Activated CD8-positive, alpha-beta T cell treated with anti-CD3 and anti-CD28 coated beads, Interleukin-2, amount 10 ng/mL, durations not matched to agents 7 days and 5 days (primary cell): ENCODE measurements around the gene ARHGAP21. TPM values are rescaled to one million over a fixed set of nuclear protein-coding genes. Genes with fewer than 3 reads are reported as not detected.

ENCODE experiments used
- ATAC-seq: fragments of 150-1000 bp; cut with Tn5 transposase; one replicate; pipeline ENCODE4 v1.10.0; 2021; ENCODE audit warnings: moderate library complexity
- CTCF ChIA-PET: fragments of 350-600 bp; sonication (Branson Sonifier 250); formaldehyde crosslinking; loops from one replicate; lab custom pipeline; 2021; ENCODE audit warnings: antibody characterized with exemption; lab: Charles Lee
- POLR2A ChIA-PET: fragments of 350-600 bp; sonication (Branson Sonifier 250); formaldehyde crosslinking; loops from one replicate; lab custom pipeline; 2021; ENCODE audit warnings: antibody characterized with exemption; lab: Charles Lee
- DNase-seq: peaks from one replicate; pipeline ENCODE4 v3.0.0-alpha.2; 2020
- H3K27ac Mint-ChIP-seq: one replicate; pipeline ENCODE4 v1.8.0; 2021; ENCODE audit warnings: mild to moderate bottlenecking, mixed read lengths
- H3K27me3 Mint-ChIP-seq: one replicate; pipeline ENCODE4 v1.8.0; 2021; ENCODE audit warnings: low read depth, mixed read lengths
- H3K36me3 Mint-ChIP-seq: one replicate; pipeline ENCODE4 v1.8.0; 2021; ENCODE audit warnings: low read depth, mixed read lengths
- H3K4me1 Mint-ChIP-seq: one replicate; pipeline ENCODE4 v1.8.0; 2021; ENCODE audit warnings: low read depth, mixed read lengths
- H3K4me3 Mint-ChIP-seq: one replicate; pipeline ENCODE4 v1.8.0; 2021; ENCODE audit warnings: mild to moderate bottlenecking, mixed read lengths
- H3K9me3 Mint-ChIP-seq: one replicate; pipeline ENCODE4 v1.8.0; 2022; ENCODE audit warnings: mixed read lengths; ENCODE audit not compliant: insufficient read depth
- total RNA-seq, 2 experiments: library from RNA; stranded (reverse); gene quantifications; one replicate each; pipeline ENCODE4 v1.2.3, GENCODE V29; 2021

ARHGAP21 gene
- total RNA-seq, 2 experiments from 2014 or later, result 26.3 to 28.1 TPM

GRCh38 chr10:24722131-24722675, 1.5 kb downstream of the ARHGAP21 start:
- H3K4me3 Mint-ChIP-seq, result peak overlapping the region; percentile 83
- H3K27ac Mint-ChIP-seq, result peak overlapping the region; percentile 80
- H3K4me1 Mint-ChIP-seq, result peaks cover 37% of the 10 kb centered on the region
- ChIA-PET CTCF (interaction anchor here (1.0 to 1.8 kb wide), 3 partner anchors 12 to 100 kb away, joined by 4 to 7 read pairs (median 5); no protein-coding TSS in a partner anchor), POLR2A (interaction anchor here (0.6 to 1.0 kb wide), 2 partner anchors 289 to 294 kb away, joined by 3 to 8 read pairs; partner anchors contain the start of genes ENKUR and THNSL1)
- no peak for ATAC-seq
- no peaks in the 10 kb centered on the region for H3K9me3 Mint-ChIP-seq
- no peaks in the 10 kb centered on the region for H3K27me3 Mint-ChIP-seq
- no peak for DNase-seq
- H3K36me3 Mint-ChIP-seq, result peaks cover 13% of the 10 kb centered on the region

GRCh38 chr10:24721229-24722106, 2.2 kb downstream of the ARHGAP21 start:
- no peaks in the 10 kb centered on the region for H3K27me3 Mint-ChIP-seq
- no peaks in the 10 kb centered on the region for H3K9me3 Mint-ChIP-seq
- ChIA-PET POLR2A (interaction anchor here (1.3 kb wide), 1 partner anchor 15 kb away, joined by 5 read pairs; no protein-coding TSS in a partner anchor), CTCF (no interaction called here)
- peaks cover 13% of the 10 kb centered on the region for H3K36me3 Mint-ChIP-seq
- no peak for DNase-seq
- no peak overlapping the region for H3K27ac Mint-ChIP-seq
- H3K4me3 Mint-ChIP-seq, result peak overlapping the region; percentile 83
- no peak for ATAC-seq
- peaks cover 37% of the 10 kb centered on the region for H3K4me1 Mint-ChIP-seq

DNA sequence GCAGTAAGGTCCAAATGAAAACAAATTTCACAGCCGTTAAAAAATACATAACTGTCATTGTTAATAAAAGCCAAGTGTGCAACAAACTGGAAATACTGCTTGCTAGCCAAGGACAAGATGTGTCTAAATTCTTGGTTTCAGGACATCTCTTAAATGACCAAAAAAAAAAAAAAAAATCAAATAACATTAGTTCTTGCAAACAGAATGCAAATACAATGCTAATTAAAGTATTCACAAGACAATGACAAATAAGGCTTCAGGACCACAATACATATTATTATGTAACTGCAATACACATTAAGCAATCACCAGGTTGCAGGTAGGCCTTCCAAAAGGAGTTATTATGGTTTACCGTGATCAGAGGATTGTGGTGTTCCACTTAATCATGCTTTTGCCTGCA, 3.6 kb downstream of the ARHGAP21 start:
- H3K27me3 Mint-ChIP-seq, result no peaks in the 10 kb centered on the region
- H3K36me3 Mint-ChIP-seq, result peaks cover 13% of the 10 kb centered on the region
- DNase-seq, result no peak
- H3K4me3 Mint-ChIP-seq, result no peak overlapping the region
- H3K9me3 Mint-ChIP-seq, result no peaks in the 10 kb centered on the region
- peaks cover 37% of the 10 kb centered on the region for H3K4me1 Mint-ChIP-seq
- CTCF ChIA-PET, result no interaction called here
- POLR2A ChIA-PET, result no interaction called here
- no peak overlapping the region for H3K27ac Mint-ChIP-seq
- no peak for ATAC-seq

- H3K27me3 Mint-ChIP-seq, result no peaks in the 10 kb centered on the region
- H3K9me3 Mint-ChIP-seq, result no peaks in the 10 kb centered on the region
- H3K36me3 Mint-ChIP-seq, result peaks cover 13% of the 10 kb centered on the region
- no peak overlapping the region for H3K27ac Mint-ChIP-seq
- CTCF ChIA-PET, result interaction anchor here (0.6 to 1.0 kb wide), 2 partner anchors 101 to 483 kb away, joined by 3 read pairs; no protein-coding TSS in a partner anchor
- H3K4me3 Mint-ChIP-seq, result no peak overlapping the region
- ATAC-seq, result no peak
- POLR2A ChIA-PET, result no interaction called here
- H3K4me1 Mint-ChIP-seq, result peaks cover 33% of the 10 kb centered on the region
- DNase-seq, result no peak
These were observed 5.4 kb downstream of the ARHGAP21 start for GRCh38 chr10:24718031-24718855.

- peaks cover 10% of the 10 kb centered on the region for H3K36me3 Mint-ChIP-seq
- no peak overlapping the region for H3K27ac Mint-ChIP-seq
- POLR2A ChIA-PET, result no interaction called here
- H3K4me1 Mint-ChIP-seq, result peaks cover 22% of the 10 kb centered on the region
- CTCF ChIA-PET, result no interaction called here
- ATAC-seq, result no peak
- no peak for DNase-seq
- peaks cover 3% of the 10 kb centered on the region for H3K27me3 Mint-ChIP-seq
- H3K4me3 Mint-ChIP-seq, result no peak overlapping the region
- no peaks in the 10 kb centered on the region for H3K9me3 Mint-ChIP-seq
These were observed 7.4 kb downstream of the ARHGAP21 start for GRCh38 chr10:24716295-24716694.

DNA sequence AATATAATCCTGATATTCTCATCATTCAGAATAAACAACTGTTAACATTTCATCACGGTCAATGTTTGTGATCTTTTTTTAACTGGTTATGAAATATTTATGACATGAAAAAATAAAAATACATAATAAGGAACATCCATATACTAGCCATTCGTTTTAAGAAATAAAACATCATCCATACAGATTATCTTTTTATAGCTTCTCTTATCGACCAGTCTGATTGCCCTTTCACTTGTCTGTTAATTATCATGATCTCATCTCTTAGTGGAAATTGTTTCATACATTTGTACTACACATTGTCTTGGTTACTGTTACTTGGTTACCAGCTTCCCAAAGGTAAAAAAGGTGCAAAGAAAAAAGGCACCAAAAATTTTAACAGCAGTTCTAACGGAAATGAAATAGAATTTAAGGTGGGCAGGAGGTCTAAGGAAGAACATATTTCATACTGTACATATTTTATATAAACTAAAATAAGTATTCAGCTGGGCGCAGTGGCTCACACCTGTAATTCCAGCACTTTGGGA, 8.4 kb downstream of the ARHGAP21 start:
- Mint-ChIP-seq H3K27me3 (peaks cover 3% of the 10 kb centered on the region), H3K4me3 (no peak overlapping the region), H3K4me1 (peaks cover 12% of the 10 kb centered on the region), H3K36me3 (peaks cover 3% of the 10 kb centered on the region), H3K27ac (no peak overlapping the region), H3K9me3 (no peaks in the 10 kb centered on the region)
- ATAC-seq, result no peak
- ChIA-PET CTCF (interaction anchor here (0.6 kb wide), 1 partner anchor 98 kb away, joined by 3 read pairs; no protein-coding TSS in a partner anchor), POLR2A (no interaction called here)
- no peak for DNase-seq

- ChIA-PET POLR2A (interaction anchor here (0.6 kb wide), 1 partner anchor 118 kb away, joined by 3 read pairs; no protein-coding TSS in a partner anchor), CTCF (no interaction called here)
- H3K36me3 Mint-ChIP-seq, result no peaks in the 10 kb centered on the region
- no peak for ATAC-seq
- H3K27ac Mint-ChIP-seq, result no peak overlapping the region
- H3K27me3 Mint-ChIP-seq, result peaks cover 3% of the 10 kb centered on the region
- H3K4me3 Mint-ChIP-seq, result no peak overlapping the region
- no peak for DNase-seq
- no peaks in the 10 kb centered on the region for H3K9me3 Mint-ChIP-seq
- peaks cover 5% of the 10 kb centered on the region for H3K4me1 Mint-ChIP-seq
These were observed 10.6 kb downstream of the ARHGAP21 start for GRCh38 chr10:24713086-24713485.

DNA sequence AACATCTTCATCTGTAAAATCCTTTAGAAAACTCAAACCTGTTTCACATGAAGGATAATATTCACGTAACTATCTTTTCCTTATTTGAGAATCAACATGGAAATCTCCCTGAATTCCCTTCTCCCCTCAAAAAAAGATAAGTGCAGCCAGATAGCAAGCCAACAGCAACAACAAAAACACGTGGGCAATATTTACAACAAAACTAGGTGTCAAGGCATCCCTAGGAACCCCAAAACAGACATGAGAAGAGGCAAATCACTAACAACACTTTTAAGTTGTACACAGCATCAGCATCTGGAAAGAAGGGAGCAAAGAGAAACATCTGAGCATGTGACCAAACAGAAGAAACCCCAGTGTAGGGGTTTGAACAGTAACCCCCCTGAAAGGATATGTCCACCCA, 12.2 kb downstream of the ARHGAP21 start:
- POLR2A ChIA-PET, result no interaction called here
- H3K9me3 Mint-ChIP-seq, result no peaks in the 10 kb centered on the region
- no peaks in the 10 kb centered on the region for H3K36me3 Mint-ChIP-seq
- ATAC-seq, result no peak
- DNase-seq, result no peak
- no peak overlapping the region for H3K4me3 Mint-ChIP-seq
- no peak overlapping the region for H3K27ac Mint-ChIP-seq
- H3K4me1 Mint-ChIP-seq, result peaks cover 5% of the 10 kb centered on the region
- CTCF ChIA-PET, result interaction anchor here (2.4 kb wide), 1 partner anchor 11 kb away, joined by 7 read pairs; no protein-coding TSS in a partner anchor
- H3K27me3 Mint-ChIP-seq, result peaks cover 3% of the 10 kb centered on the region

DNA sequence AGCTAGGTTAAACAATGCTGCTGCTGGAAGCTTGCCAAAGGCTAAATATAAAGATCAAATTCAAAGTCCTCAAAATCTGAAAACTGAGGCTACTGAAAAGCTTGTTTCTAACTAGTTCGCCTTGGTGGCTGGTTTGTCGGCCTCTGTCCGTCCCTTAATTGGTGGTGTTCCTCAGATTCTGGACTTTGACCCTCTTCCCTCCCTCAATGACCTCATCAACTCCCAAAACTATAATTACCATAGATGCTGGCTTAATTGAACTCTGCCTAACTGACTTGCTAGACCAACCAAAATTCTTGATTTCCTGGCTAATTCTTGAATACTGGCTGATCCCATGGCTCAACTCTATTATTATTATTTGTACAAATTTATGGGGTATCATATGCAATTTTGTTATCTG, 15.6 kb downstream of the ARHGAP21 start:
- Mint-ChIP-seq H3K36me3 (no peaks in the 10 kb centered on the region), H3K4me3 (no peak overlapping the region), H3K27ac (no peak overlapping the region), H3K9me3 (no peaks in the 10 kb centered on the region), H3K4me1 (peaks cover 7% of the 10 kb centered on the region), H3K27me3 (peaks cover 2% of the 10 kb centered on the region)
- ATAC-seq (no peak), DNase-seq (no peak)
- ChIA-PET POLR2A (interaction anchor here (0.8 kb wide), 1 partner anchor 15 kb away, joined by 5 read pairs; the partner anchor contains the start of gene ARHGAP21), CTCF (interaction anchor here (1.0 kb wide), 1 partner anchor 86 kb away, joined by 3 read pairs; no protein-coding TSS in a partner anchor)

- Mint-ChIP-seq H3K9me3 (no peaks in the 10 kb centered on the region), H3K4me3 (no peak overlapping the region), H3K27ac (no peak overlapping the region), H3K36me3 (no peaks in the 10 kb centered on the region), H3K27me3 (no peaks in the 10 kb centered on the region), H3K4me1 (peaks cover 10% of the 10 kb centered on the region)
- CTCF ChIA-PET, result interaction anchor here (1.0 to 1.7 kb wide), 2 partner anchors 85 to 90 kb away, joined by 3 to 7 read pairs; no protein-coding TSS in a partner anchor
- POLR2A ChIA-PET, result interaction anchor here (0.8 to 1.9 kb wide), 3 partner anchors 14 to 219 kb away, joined by 3 to 5 read pairs (median 5); partner anchors contain the start of gene ARHGAP21
- ATAC-seq (peak; percentile 25), DNase-seq (no peak)
These were observed 16.2 kb downstream of the ARHGAP21 start for GRCh38 chr10:24707445-24707844.
